ENCODE results near the gene SORBS1. TPM values are rescaled to one million over a fixed set of nuclear protein-coding genes. Genes with fewer than 3 reads are reported as not detected.

The SORBS1 gene
- total and polyA plus RNA-seq, 2 donors (not counting 1 experiment from before 2014, with no cell fraction given), result 0.21 to 1.5 TPM

GRCh38 chr10:95579835-95580535, 18.8 kb upstream of the SORBS1 start:
- Mint-ChIP-seq H3K27ac (no peak overlapping the region), H3K27me3 (peaks cover 44% of the 10 kb centered on the region), H3K9me3 (ENCODE audit: insufficient read depth) (no peaks in the 10 kb centered on the region), H3K4me3 (no peak overlapping the region), H3K4me1 (no peaks in the 10 kb centered on the region)
- Histone ChIP-seq H3K27me3 (replicated peaks in 1 of 4; ENCODE audit: control extremely low read depth in 1 of 4, control insufficient read depth in 3 of 4, insufficient read depth in 4 of 4, low read length in 3 of 4) (peaks cover 0 to 10% (median 0%) of the 10 kb centered on the region in 4 experiments), H3K27ac (ENCODE audit: low read length in 2 of 2) (no peak overlapping the region), H3K36me3 (replicated peaks in 1 of 2; ENCODE audit: control extremely low read depth in 1 of 2, control insufficient read depth in 1 of 2, extremely low read depth in 1 of 2, insufficient read depth in 2 of 2, low read length in 1 of 2) (no peaks in the 10 kb centered on the region), H3K9ac (ENCODE audit: low read length) (no peak overlapping the region), H3K4me1 (ENCODE audit: control insufficient read depth in 2 of 2, insufficient read depth in 2 of 2, low read length in 2 of 2) (no peaks in the 10 kb centered on the region), H3K4me3 (ENCODE audit: control extremely low read depth in 1 of 5, extremely low read depth in 1 of 5, insufficient read depth in 1 of 5, low read depth in 2 of 5, low read length in 4 of 5) (no peak overlapping the region), H3K4me2 (replicated peaks; ENCODE audit: low read depth, low read length, poor library complexity, severe bottlenecking) (no peak overlapping the region), H3K79me2 (ENCODE audit: control insufficient read depth, insufficient read depth, low read length) (no peaks in the 10 kb centered on the region), H4K20me1 (ENCODE audit: control insufficient read depth, insufficient read depth, low read length, poor library complexity, severe bottlenecking) (no peaks in the 10 kb centered on the region), H2AFZ (ENCODE audit: insufficient read depth, low read depth, low read length, poor library complexity, severe bottlenecking) (no peak overlapping the region), H3K9me3 (ENCODE audit: control extremely low read depth in 1 of 3, control insufficient read depth in 2 of 3, insufficient read depth in 1 of 3, low read length in 2 of 3) (no peaks in the 10 kb centered on the region)
- ChIA-PET POLR2A (no interaction called here), CTCF (no interaction called here)
- DNase-seq (no peak), ATAC-seq (ENCODE audit: low read depth) (no peak)
- TF ChIP-seq CTCF (IDR thresholded peaks at IDR 0.05) (no peak), EZH2 (IDR thresholded peaks at IDR 0.05; ENCODE audit: borderline replicate concordance, insufficient read depth, low read depth, low read length, poor library complexity, severe bottlenecking) (no peak)
- intact Hi-C loops (cut with micrococcal nuclease), result no loop called here
- 67% methylated on average over 1 of the region's 2 CpGs for WGBS (ENCODE audit: insufficient coverage)

- WGBS (ENCODE audit: insufficient coverage), result no CpG with 5 or more reads among the region's 1 CpG
- POLR2A ChIA-PET, result no interaction called here
- H3K4me1 Mint-ChIP-seq, result no peaks in the 10 kb centered on the region
These were observed 18.1 kb upstream of the SORBS1 start for GRCh38 chr10:95579292-95579691.

More at GRCh38 chr10:95579292-95579691, 18.1 kb upstream of the SORBS1 start:
- no peak for TF ChIP-seq EZH2 (IDR thresholded peaks at IDR 0.05; ENCODE audit: borderline replicate concordance, insufficient read depth, low read depth, low read length, poor library complexity, severe bottlenecking)
- no peak for TF ChIP-seq CTCF (IDR thresholded peaks at IDR 0.05)
- peaks cover 47% of the 10 kb centered on the region for H3K27me3 Mint-ChIP-seq
- H3K4me3 Mint-ChIP-seq, result no peak overlapping the region
- Histone ChIP-seq H3K4me3 (ENCODE audit: control extremely low read depth in 1 of 5, extremely low read depth in 1 of 5, insufficient read depth in 1 of 5, low read depth in 2 of 5, low read length in 4 of 5) (no peak overlapping the region), H3K36me3 (replicated peaks in 1 of 2; ENCODE audit: control extremely low read depth in 1 of 2, control insufficient read depth in 1 of 2, extremely low read depth in 1 of 2, insufficient read depth in 2 of 2, low read length in 1 of 2) (no peaks in the 10 kb centered on the region), H3K27ac (ENCODE audit: low read length in 2 of 2) (no peak overlapping the region), H3K9ac (ENCODE audit: low read length) (no peak overlapping the region), H3K27me3 (replicated peaks in 1 of 4; ENCODE audit: control extremely low read depth in 1 of 4, control insufficient read depth in 3 of 4, insufficient read depth in 4 of 4, low read length in 3 of 4) (peaks cover 0 to 10% (median 0%) of the 10 kb centered on the region in 4 experiments), H3K9me3 (ENCODE audit: control extremely low read depth in 1 of 3, control insufficient read depth in 2 of 3, insufficient read depth in 1 of 3, low read length in 2 of 3) (no peaks in the 10 kb centered on the region), H2AFZ (ENCODE audit: insufficient read depth, low read depth, low read length, poor library complexity, severe bottlenecking) (no peak overlapping the region), H3K4me2 (replicated peaks; ENCODE audit: low read depth, low read length, poor library complexity, severe bottlenecking) (no peak overlapping the region), H3K4me1 (ENCODE audit: control insufficient read depth in 2 of 2, insufficient read depth in 2 of 2, low read length in 2 of 2) (no peaks in the 10 kb centered on the region), H4K20me1 (ENCODE audit: control insufficient read depth, insufficient read depth, low read length, poor library complexity, severe bottlenecking) (no peaks in the 10 kb centered on the region), H3K79me2 (ENCODE audit: control insufficient read depth, insufficient read depth, low read length) (no peaks in the 10 kb centered on the region)
- ATAC-seq (ENCODE audit: low read depth), result no peak
- no peaks in the 10 kb centered on the region for H3K9me3 Mint-ChIP-seq (ENCODE audit: insufficient read depth)
- CTCF ChIA-PET, result no interaction called here
- intact Hi-C loops (cut with micrococcal nuclease), result no loop called here
- no peak overlapping the region for H3K27ac Mint-ChIP-seq
- DNase-seq, result no peak
